Loucy (cell line): ENCODE measurements around the gene MAML2.

Experiments
- H2AFZ ChIP-seq: fragments of 200-600 bp; sonication (generic); 2 replicates; pipeline ENCODE4 v1.6.0; 2016; ENCODE audit warnings: antibody characterized with exemption, mild to moderate bottlenecking, low read length, moderate library complexity
- H3F3A ChIP-seq: fragments of 200-600 bp; 2 replicates; pipeline ENCODE4 v1.6.0; 2016; ENCODE audit warnings: antibody characterized with exemption, low read depth, mild to moderate bottlenecking
- H3K27me3 ChIP-seq: fragments of 200-600 bp; sonication (generic); 2 replicates; pipeline ENCODE4 v1.6.1; 2014; ENCODE audit warnings: low read length, mild to moderate bottlenecking; ENCODE audit not compliant: insufficient read depth, poor library complexity, severe bottlenecking
- H3K36me3 ChIP-seq: fragments of 200-600 bp; sonication (generic); 2 replicates; pipeline ENCODE4 v1.6.1; 2016; ENCODE audit warnings: low read length; ENCODE audit not compliant: insufficient read depth
- H3K4me1 ChIP-seq: fragments of 200-600 bp; sonication (generic); 2 replicates; pipeline ENCODE4 v1.5.1; 2014; ENCODE audit warnings: low read length, mild to moderate bottlenecking; ENCODE audit not compliant: insufficient read depth, poor library complexity, severe bottlenecking
- H3K4me2 ChIP-seq: fragments of 200-600 bp; sonication (generic); 2 replicates; pipeline ENCODE4 v1.6.0; 2014; ENCODE audit warnings: antibody characterized with exemption, low read length, low read depth, mild to moderate bottlenecking; ENCODE audit not compliant: poor library complexity, severe bottlenecking
- H3K4me3 ChIP-seq: fragments of 200-600 bp; sonication (generic); 2 replicates; pipeline ENCODE4 v1.5.1; 2014; ENCODE audit warnings: low read length, mild to moderate bottlenecking, mixed read lengths; ENCODE audit not compliant: poor library complexity, severe bottlenecking
- H3K79me2 ChIP-seq: fragments of 200-600 bp; sonication (generic); 2 replicates; pipeline ENCODE4 v1.6.1; 2014; ENCODE audit warnings: low read length; ENCODE audit not compliant: insufficient read depth
- H3K9ac ChIP-seq: fragments of 200-600 bp; sonication (generic); 2 replicates; pipeline ENCODE4 v1.6.0; 2014; ENCODE audit warnings: mild to moderate bottlenecking, low read depth, low read length, moderate library complexity; ENCODE audit not compliant: poor library complexity, severe bottlenecking
- H3K9me2 ChIP-seq: fragments of 200-600 bp; sonication (generic); replicated peaks from 2 replicates; pipeline ENCODE4 v1.6.1; 2016; ENCODE audit warnings: low read depth, low read length, mixed read lengths
- H3K9me3 ChIP-seq: fragments of 200-600 bp; sonication (generic); 2 replicates; pipeline ENCODE4 v1.6.1; 2014; ENCODE audit warnings: mild to moderate bottlenecking, antibody characterized with exemption, low read length, low read depth; ENCODE audit not compliant: insufficient read depth
- H4K20me1 ChIP-seq: fragments of 200-600 bp; sonication (generic); 2 replicates; pipeline ENCODE4 v1.6.0; 2014; ENCODE audit warnings: antibody characterized with exemption, low read length, mild to moderate bottlenecking; ENCODE audit not compliant: insufficient read depth, poor library complexity, severe bottlenecking
- CTCF ChIP-seq: fragments of 200-600 bp; sonication (generic); conservative IDR thresholded peaks from 2 replicates; pipeline ENCODE4 v1.5.1; 2014; ENCODE audit warnings: mild to moderate bottlenecking, antibody characterized with exemption, low read length
- EZH2phosphoT487 ChIP-seq: fragments of 200-600 bp; IDR thresholded peaks from 2 replicates; pipeline ENCODE4 v1.6.1; 2018; ENCODE audit warnings: antibody characterized with exemption, mild to moderate bottlenecking, moderate library complexity, borderline replicate concordance

Gene MAML2

GRCh38 chr11:96238563-96239135, 104.3 kb downstream of the MAML2 start:
- TF ChIP-seq CTCF (no peak), EZH2phosphoT487 (no peak)
- peaks cover 21% of the 10 kb centered on the region for H3K4me1 ChIP-seq

DNA sequence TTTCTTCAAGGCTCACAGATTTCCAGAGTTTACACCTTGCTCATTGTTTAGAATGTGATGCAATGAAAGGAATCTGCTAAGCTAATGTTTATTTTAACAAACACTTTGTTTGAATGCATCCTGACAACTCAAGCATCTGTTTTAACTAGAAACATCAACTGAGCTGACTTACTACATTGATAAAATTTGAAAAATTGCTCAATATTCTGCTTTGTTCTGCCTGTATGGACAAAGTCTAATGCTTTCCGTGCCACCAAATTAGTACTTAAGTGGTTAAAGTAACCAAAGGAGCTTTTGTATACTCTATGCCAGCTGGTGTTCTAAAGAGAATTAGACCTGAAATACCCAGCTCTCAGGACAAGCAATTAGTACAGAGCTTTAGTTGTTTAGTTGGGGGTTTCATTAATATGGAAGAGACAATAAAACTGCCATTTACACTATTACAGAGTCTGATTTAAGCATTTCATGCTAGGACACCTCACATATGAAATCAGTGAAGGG, 105.2 kb downstream of the MAML2 start:
- H3K4me2 ChIP-seq: no peak overlapping the region
- H3K27me3 ChIP-seq: no peaks in the 10 kb centered on the region
- no peak overlapping the region for H2AFZ ChIP-seq
- no peaks in the 10 kb centered on the region for H3K36me3 ChIP-seq
- TF ChIP-seq EZH2phosphoT487 (no peak), CTCF (no peak)
- no peak overlapping the region for H3K9ac ChIP-seq
- H4K20me1 ChIP-seq: no peaks in the 10 kb centered on the region
- no peaks in the 10 kb centered on the region for H3K9me2 ChIP-seq
- H3K4me3 ChIP-seq: no peak overlapping the region
- H3K9me3 ChIP-seq: no peaks in the 10 kb centered on the region
- H3K79me2 ChIP-seq: no peaks in the 10 kb centered on the region
- peaks cover 17% of the 10 kb centered on the region for H3K4me1 ChIP-seq
- no peaks in the 10 kb centered on the region for H3F3A ChIP-seq

More at GRCh38 chr11:96238563-96239135, 104.3 kb downstream of the MAML2 start:
- no peaks in the 10 kb centered on the region for H3K36me3 ChIP-seq
- H3K27me3 ChIP-seq: no peaks in the 10 kb centered on the region
- H3K4me2 ChIP-seq: no peak overlapping the region
- H3K79me2 ChIP-seq: no peaks in the 10 kb centered on the region
- no peak overlapping the region for H2AFZ ChIP-seq
- H3K9ac ChIP-seq: no peak overlapping the region
- no peaks in the 10 kb centered on the region for H3F3A ChIP-seq
- H3K4me3 ChIP-seq: no peak overlapping the region
- H3K9me3 ChIP-seq: no peaks in the 10 kb centered on the region
- H4K20me1 ChIP-seq: no peaks in the 10 kb centered on the region
- no peaks in the 10 kb centered on the region for H3K9me2 ChIP-seq

- TF ChIP-seq CTCF (no peak), EZH2phosphoT487 (no peak)
- H3F3A ChIP-seq: no peaks in the 10 kb centered on the region
- no peaks in the 10 kb centered on the region for H3K9me3 ChIP-seq
- H3K9me2 ChIP-seq: no peaks in the 10 kb centered on the region
- H3K4me2 ChIP-seq: no peak overlapping the region
- H3K79me2 ChIP-seq: no peaks in the 10 kb centered on the region
- no peaks in the 10 kb centered on the region for H3K27me3 ChIP-seq
- H2AFZ ChIP-seq: peak overlapping the region; percentile 35; the same call in 1 of the 2 replicates
- H4K20me1 ChIP-seq: no peaks in the 10 kb centered on the region
- no peaks in the 10 kb centered on the region for H3K36me3 ChIP-seq
- no peak overlapping the region for H3K4me3 ChIP-seq
- H3K4me1 ChIP-seq: no peaks in the 10 kb centered on the region
- H3K9ac ChIP-seq: no peak overlapping the region
Observed at GRCh38 chr11:96235751-96236150, 107.2 kb downstream of the MAML2 start.
